Fibroblast of the conjunctiva (primary cell): ENCODE results near the gene SAMD8.
"Not testable (repeated sequence)": the region's sequence is repeated elsewhere in the genome, so short reads cannot be mapped to it uniquely, and the experiment has no call there.

Experiments
- DNase-seq: peaks from one replicate; pipeline ENCODE4 v3.0.0-alpha.2; 2010; ENCODE audit warnings: low read depth

SAMD8 gene

DNA sequence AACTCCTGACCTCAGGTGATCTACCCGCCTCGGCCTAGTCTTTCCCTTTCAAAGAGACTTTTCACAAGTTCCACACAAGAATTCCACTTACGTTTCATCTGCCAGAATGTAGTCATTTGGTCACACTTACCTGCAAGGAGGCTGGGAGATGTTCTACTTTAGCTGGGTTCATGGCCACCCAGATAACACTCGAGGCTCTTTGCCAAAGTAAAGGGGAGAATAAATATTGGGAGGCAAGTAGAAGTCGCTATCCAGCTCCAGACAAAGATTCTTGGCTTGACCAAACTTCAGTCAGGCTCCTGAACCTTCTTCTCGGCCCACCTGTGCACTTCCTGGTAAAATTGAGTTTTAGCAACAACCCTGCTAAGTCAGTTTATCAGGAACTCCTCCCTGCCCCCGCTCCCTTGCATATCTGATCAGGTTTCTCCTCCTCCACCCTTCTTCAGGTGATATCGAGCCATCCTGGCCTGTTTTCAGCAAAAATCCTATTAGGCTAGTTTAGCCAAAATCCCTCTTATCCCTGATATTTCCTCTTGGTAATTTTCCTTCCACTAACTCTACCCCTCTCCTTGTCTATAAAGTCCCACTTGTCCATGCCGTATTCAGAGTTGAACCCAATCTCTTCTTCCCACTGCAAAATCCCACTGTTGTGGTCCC, 25.1 kb upstream of the SAMD8 start:
- no peak for DNase-seq

DNA sequence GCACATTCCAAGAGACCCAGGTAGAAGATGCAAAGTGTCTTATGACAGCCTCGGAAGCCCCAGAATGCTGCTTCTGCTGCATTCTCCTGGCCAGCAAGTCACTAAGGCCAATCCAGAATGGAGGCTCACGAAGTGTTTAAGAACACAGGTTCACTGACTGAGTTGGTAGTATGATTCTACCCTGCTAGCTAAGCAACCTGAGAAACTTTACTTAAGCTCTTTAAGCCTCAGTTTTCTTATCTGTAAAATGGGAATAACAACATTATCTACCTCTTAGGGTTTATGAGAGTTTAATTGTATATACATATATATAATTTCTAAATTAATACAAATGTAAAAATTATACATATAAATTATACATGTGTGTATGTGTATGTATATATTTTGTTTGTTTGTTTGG, 22.8 kb upstream of the SAMD8 start:
- no peak for DNase-seq

DNA sequence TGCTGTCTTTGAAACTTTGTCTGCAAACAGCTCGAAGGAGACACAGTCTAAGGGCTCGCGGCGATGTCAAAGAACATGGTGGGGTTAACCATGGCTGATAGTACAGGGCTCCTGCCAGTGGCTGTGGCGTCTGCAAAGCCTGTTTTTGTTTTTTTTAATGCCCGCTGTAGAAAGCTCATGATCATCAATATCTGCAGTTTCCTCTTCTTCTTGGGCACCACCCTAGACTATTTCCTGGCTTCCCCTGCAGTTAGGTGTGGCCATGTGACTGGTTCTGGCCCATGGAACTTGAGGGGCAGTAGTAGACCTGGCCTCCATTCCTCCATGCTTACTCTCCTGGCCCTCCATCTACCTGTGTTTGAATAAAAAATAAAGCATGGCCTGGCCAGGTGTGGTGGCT, 21.8 kb upstream of the SAMD8 start:
- no peak for DNase-seq

DNA sequence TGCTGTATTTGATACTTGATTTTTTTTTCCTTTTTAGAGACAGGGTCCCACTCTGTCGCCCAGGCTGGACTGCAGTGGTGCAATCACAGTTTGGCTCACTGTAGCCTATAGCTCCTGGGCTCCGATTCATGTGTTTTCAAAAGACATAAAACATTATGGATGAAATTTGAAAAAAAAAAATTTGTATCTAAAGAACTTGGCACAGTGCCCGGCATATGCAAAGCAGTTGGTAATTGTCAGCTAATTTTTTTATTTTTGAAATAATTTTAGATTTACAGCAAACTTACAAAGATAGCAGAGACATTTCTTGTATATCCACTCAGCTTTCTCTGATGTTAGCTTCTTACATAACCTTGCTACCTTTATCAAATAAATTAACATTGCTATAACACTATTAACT, 20.3 kb upstream of the SAMD8 start:
- DNase-seq: no peak

DNA sequence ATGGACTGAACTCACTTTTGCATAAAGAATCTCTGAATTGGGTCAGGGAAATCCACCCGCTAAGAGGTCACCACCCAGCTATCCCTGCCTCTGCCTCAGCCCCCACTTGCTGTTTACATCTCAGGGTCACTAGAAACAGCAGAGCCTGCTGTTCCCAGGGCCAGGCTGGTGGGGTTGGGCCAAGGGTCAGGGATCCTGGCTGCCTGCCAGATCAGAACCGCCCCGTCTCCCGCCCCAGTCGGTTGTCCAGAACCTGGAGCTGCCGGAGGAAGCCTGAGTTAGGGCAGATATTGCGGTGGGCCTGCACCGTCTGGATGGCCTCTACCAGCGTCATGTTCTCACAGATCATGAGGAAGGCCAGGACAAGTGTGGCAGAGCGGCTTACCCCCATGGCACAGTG, 17.0 kb upstream of the SAMD8 start:
- no peak for DNase-seq

DNA sequence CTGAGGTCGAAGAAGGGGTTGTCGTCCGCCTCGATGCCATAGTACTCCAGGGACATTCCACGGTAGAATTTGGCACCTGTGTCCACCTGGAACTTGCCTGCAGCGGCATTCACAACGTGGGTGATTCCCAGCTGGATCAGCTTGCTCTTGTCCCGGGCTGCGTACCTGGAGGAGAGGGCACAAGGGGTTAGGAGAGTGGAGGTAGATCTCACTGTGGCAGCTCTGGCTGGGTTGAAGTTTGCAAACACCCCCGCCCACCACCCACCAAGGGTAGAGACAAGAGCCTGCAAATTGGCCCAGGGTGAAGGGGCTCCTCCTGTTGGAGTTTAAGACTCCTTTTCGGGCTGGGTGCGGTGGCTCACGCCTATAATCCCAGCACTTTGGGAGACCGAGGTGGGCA, 15.8 kb upstream of the SAMD8 start:
- DNase-seq: no peak

DNA sequence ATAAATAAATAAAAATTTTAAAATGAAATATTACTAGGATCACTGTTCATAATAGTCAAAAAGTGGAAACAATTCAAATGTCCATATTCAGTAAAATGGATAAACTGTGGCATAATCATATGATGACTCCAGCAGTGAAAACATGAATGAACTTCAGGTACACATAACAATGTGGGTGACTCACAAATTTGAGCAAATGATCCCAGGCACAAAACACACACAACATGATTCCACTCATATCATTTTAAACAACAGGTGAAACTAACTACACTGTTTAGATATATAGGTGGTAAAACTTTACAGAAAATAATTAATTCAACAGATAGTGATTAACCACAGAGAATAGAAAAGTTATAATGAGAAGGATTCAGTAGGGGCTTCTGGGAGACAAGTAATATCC, 14.7 kb upstream of the SAMD8 start:
- no peak for DNase-seq

DNA sequence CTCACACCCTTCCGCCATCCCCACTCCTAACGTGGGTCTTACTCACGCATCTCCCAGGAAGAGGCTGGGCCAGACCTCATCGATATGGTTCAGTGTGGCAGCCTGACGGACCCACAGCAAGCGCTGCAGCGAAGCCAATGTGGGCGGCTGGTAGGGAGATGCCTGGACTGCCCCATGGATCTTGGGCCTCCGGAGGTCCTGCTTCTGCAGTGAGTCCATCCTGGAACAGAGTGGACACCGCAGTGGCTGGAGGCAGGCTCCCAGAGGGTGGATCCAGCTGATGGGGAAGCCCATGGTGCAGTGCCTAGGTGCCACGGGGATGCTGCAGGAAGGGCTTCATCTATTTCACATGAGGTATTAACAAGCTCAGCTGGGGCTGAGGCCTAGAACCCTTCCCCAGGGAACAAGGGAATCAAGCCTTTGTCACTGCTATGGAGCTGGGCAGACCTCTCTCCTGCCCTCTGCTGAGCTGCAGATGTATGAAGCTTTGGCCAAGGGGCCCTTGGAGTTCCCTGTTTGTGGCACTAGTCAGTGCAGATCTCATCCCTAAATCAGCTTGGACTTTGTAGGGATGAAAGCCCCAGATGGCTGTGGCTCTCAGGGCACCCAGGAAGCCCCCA, 13.7 kb upstream of the SAMD8 start:
- no peak for DNase-seq

DNA sequence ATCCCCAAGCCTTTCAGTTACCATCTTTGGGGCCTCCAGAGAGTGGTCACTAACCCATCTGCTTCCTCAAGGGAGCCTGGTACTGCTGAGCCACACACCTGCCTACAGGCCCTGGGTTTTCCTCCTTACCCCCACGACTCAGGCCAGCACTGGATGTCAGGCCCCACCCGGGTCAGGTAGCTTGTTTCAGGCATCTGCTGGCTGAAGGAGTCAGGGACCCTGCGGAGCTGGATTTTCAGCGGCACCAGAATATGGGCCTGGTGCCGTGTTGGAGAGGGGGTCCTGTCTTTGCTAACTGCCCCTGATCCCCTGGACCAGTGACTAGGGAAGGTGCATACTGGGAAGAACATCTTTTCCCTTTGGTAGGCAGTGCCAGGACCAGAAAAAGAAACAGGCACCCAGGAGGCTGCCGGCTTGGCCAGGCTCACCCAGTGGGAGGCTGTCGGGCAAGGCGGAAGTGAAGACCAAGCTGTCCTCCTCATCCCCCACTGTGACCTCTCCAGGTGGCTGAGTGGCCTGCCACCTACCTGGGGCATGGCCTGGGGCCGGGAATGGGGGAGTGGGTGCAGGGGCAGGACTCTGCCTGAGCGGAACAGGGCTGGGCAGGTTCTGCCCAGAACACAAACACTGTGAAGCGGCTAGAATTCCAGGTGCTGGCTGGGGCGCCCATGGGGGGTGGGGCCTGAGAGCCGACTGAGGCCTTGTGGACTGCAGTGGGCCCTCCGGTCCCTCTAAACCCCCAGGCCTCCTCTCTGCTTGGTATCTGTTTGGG, 12.4 kb upstream of the SAMD8 start:
- no peak for DNase-seq

DNA sequence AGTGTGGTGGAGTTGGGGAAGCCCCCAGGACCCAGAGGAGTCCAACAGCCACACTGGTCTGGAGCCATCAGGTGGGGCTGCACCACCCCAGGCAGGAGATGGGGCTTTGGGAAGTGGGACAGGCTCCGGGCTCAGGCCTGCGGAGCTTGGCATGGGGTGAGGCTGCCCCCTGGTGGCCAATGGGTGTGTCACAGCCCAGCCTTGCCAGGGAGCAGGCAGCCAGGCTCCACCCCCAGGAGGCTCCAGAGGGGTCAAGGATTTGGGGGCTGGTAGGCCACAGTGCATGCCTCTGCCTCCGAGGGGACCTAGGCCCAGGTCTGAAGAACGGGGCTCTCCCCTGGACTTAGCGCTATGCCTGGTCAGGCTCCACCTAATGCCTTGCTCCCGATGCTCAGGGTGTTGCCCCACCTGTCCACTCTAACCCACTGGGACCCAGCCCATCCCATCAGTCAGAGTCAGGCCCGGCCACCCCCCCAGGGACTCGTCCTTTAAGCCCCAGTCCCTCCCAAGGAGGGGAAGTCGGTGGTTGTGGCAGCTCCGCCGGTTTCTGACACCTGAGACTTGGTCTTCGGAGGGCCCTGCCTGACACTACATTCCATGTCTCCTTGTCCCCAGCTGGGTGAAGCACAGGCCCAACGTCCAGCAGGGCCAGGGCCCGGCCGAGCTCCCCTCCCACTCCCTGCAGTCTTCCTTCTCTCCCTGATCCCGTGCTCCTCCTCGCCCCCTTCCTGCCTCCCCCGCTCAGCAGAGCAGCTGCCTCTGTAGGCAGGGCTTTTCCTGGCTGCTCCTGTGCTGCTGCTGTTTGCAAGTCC, 11.3 kb upstream of the SAMD8 start:
- DNase-seq: peak; percentile 45

DNA sequence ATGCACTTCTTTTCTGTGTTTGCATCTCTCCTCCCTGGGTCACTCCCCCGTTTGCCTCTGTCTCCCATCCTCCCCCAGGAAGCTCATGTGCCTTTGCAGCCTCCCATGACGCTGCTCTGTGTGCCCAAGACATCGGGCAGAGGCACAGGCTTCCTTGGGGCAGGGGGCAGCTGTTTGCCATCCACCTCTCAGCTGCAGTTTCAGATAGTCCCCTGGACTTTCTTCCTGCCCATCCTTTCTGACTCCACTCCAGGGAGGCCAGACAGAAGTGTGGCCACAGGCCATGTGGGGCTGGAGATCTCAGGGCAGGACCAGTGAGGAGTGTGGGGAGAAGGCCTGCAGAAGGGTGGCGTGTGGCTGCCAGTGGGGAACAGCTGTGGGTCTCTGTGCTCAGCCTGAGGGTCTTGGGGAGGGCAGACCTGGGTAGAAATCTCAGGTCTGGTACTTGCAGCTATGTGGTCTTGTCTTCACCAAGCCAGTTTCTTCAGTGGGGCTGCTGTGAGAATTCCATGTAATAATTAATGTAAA, 10.6 kb upstream of the SAMD8 start:
- no peak for DNase-seq

DNA sequence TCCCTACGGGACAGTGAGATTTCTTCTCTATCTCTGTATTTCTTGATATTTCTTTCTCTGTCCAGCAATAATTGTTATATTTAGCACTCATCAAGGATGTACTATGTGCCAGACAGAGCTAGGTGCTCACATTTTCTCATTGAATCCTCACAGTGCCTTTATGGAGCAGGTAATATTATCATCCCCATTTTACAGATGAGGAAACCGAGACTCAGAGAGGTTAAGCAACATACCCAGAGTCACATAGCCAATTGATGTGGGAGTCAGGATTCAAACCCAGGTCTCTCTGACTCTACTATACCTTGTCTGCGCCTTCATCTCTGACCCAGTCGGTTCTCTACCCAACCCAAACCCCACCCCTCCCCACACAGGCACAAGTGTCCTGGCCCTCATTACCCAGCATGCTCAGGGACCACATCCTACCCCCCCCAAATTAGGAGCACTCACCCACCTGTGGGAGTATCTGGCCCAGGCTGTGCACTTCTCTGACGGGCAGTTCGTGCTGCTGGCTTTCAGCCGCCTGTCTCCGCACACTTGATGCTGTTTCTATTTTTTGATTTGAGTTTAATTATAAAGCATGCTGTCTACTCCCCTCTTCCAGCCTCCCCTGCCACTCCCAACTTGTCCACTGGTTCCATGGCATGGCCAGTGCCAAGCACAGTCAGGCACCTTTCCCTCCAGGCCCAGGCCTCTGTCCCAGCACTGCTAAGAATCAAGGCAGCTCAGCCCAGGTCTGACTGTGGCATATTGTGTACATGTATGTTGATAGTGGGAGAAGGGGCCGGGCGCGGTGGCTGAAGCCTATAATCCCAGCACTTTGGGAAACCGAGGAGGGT, 9.8 kb upstream of the SAMD8 start:
- DNase-seq: no peak

DNA sequence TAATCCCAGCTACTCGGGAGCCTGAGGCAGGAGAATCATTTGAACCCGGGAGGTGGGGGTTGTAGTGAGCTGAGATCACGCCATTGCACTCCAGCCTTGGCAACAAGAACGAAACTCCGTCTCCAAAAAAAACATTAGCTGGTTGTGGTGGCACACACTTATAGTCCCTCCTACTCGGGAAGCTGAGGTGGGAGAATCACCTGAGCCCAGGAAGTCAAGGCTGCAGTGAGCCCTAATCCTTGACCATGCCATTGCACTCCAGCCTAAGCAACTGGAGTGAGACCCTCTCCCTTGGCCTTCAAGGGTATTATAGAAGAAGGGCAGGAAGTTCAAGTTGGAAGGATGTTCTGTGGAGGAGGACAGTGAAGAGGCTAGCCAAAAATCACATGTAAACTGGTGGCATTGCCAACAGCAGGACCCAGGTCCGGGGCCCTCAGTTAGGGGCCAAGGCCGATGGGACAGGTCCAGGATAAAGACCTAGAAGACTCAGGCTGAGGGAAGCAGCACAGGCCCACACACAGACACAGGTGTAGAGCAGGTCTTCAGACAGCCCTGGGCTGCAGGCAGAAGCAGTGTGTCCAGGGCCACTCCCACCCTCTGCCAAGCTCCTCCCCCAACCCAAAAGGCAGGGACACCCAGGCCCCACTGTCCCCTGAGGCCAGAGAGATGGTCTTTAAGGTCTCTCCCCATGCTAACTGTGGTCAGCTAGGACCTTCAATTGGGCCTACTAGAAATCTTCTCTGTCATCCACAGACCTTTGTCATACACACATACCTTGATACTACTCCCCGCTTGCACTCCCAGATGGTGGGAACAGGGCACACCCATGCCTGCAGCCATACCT, 8.4 kb upstream of the SAMD8 start:
- DNase-seq: no peak

DNA sequence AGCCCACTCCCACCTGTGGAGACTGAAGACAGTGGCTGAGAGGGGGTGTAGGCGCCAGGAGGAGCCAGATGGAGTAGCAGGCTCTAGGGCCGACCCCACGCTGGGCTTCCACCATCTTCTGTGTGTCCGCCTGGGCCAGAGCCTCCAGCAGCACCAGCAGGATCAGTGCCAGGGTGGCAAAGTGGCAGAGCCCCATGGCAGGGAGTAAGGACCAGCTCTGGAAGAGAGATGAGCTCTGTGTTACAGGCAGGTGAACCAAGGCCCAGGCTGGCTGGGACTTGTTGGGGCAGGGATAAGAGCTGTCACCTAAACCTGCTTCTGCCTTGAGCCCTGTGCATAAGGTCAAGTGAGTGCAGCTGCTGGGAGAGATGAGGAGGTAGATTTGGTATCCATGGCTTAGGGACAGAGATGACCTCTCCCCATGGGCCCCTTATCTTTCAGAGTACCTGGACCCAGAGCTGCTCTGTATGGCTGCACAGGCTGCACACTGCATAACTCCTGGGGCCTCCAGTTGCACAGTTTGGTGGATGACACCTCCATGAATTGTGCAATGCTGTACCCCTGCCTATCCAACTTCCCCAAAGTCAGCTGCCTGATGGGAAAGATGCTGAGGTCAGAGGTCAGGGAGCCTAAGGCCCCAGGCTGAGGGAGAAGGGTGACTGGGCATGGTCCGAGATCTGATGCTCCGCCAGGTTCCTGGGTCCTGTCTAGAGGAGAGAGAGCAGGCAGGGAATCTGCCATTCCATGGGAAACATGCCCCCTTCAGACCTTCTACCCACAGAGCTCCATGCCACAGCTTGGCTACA, 7.4 kb upstream of the SAMD8 start:
- no peak for DNase-seq

DNA sequence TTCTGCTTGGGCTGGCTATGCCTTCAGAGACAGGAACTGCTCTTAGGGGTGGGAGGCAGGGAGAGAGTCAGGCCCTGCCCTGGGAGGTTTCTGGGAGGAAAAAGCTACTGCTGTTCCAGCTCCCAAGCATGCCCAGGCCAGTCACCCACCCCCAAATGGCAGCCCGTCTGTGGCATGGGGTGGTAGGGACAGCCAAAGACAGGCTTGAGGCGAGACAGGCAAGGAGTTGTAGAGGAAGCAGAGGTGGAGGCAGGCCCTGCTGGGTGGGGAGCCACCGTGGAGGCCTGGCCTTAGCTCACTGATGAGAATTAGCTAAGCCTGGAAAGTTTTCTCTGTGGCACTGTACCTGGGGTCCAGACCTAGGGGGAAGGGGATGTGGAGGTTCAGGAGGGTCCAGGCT, 6.6 kb upstream of the SAMD8 start:
- DNase-seq: no peak

DNA sequence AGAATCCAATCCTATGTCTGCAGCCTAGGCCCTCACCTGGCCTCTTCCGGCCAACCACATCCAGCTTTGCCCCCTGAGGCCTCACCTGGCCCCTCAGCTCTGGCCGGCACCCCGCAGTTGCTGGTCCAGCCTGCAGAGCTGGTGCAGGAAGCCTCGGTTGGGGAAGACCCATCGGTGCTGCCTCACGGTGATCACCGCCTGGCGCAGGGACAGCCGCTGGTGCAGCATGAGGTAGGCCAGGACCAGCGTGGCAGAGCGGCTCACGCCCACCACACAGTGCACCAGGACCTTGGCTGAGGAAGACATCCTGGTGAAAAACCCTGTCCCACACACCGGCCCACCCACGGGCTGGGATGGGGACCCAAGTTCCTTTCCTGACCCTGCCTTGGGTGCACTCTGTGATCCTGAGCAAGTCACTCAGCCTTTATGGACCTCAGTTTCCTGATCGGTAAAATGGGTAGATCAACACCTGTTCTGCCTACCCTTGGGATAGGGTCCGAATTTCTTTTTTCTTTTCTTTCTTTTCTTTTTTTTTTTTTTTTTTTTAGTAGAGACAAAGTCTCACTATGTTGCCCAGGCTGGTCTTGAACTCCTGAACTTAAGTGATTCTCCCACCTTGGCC, 5.8 kb upstream of the SAMD8 start:
- no peak for DNase-seq

DNA sequence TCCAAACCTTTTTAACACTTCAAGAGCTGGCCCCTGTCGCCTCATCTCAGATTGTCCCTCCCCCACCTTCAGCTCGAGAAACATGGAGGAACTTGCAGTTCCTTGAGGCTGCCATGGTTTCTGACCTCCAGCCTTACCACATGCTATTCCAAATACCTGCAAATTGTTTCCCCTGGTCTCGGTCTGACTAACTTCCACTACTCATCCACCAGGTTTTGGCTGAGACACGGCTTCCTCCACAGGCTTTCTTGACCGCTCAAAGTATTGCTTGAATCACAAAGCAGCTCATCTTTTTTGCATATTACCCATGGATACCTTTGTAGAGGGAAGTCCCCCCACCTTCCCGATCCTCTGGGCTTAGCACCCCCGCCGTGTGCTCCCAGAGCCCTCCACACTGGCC, 5.2 kb upstream of the SAMD8 start:
- DNase-seq: no peak

DNA sequence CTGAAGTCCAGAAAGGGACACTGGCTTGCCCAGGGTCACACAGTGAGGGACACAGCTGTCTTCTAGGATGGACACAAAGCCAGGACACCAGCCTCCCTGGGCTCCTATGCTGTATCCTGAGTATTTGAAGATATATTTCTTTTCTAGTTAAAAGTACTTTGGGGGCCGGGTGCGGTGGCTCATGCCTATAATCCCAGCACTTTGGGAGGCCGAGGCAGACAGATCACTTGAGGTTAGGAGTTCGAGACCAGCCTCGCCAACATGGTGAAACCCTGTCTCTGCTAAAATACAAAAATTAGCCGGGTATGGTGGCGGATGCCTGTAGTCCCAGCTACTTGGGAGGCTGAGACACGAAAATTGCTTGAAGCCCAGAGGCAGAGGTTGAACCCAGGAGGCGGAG, 4.6 kb upstream of the SAMD8 start:
- not testable (repeated sequence) for DNase-seq
